Type B pancreatic cell (in vitro differentiated cells): ENCODE data around the gene FRS2. TPM values are rescaled to one million over a fixed set of nuclear protein-coding genes. Genes with fewer than 3 reads are reported as not detected.

Experiments used
- DNase-seq: peaks from one replicate; pipeline ENCODE4 v3.0.0; 2021; ENCODE audit warnings: mixed read lengths; ENCODE audit not compliant: unreplicated experiment; ENCODE audit errors: extremely low spot score
- H3K27ac Mint-ChIP-seq: 2 replicates; pipeline ENCODE4 v1.8.0; 2021; ENCODE audit warnings: mild to moderate bottlenecking, mixed read lengths
- H3K27me3 Mint-ChIP-seq: 2 replicates; pipeline ENCODE4 v1.8.0; 2021; ENCODE audit warnings: mixed read lengths
- H3K36me3 Mint-ChIP-seq: 2 replicates; pipeline ENCODE4 v1.8.0; 2021; ENCODE audit warnings: mixed read lengths
- H3K4me1 Mint-ChIP-seq: one replicate; pipeline ENCODE4 v1.8.0; 2021; ENCODE audit warnings: mixed read lengths; ENCODE audit not compliant: unreplicated experiment
- H3K4me3 Mint-ChIP-seq: 2 replicates; pipeline ENCODE4 v1.8.0; 2021; ENCODE audit warnings: mild to moderate bottlenecking, mixed read lengths
- H3K9me3 Mint-ChIP-seq: 2 replicates; pipeline ENCODE4 v1.8.0; 2021; ENCODE audit warnings: mixed read lengths
- total RNA-seq: library from RNA; stranded (reverse); gene quantifications from 2 replicates; pipeline ENCODE4 v1.2.1, GENCODE V29; 2021; ENCODE audit warnings: low replicate concordance
- TF ChIP-seq, protein P1 (sequence below): fragments of 200-600 bp; sonication (generic); conservative IDR thresholded peaks from 2 replicates; pipeline ENCODE4 v1.5.0; 2021; ENCODE audit warnings: antibody characterized with exemption, mild to moderate bottlenecking

The FRS2 gene
- total RNA-seq, 1 donor from 2014 or later, result 39.5 TPM

DNA sequence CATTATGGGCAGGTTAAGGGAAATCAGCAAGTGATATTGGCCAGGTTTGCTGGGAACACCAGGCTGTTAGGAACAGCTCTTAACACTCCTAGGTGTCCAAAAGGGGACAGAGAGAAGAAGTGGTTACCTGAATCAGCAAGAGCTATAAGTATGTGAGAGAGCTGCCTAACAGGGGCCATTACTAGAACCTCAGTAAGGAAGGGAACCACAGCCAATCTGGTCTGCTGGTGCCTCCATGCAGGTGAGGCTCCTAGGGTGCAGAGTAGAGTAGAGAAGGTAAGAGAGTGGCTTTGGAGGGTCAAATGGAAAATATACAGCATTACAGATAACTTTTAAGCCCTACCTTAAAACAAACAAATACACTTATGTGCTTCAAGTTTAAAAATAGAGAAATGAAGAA lies 78.5 kb downstream of the FRS2 start:
- no peak overlapping the region for H3K27ac Mint-ChIP-seq
- H3K4me1 Mint-ChIP-seq, result peaks cover 4% of the 10 kb centered on the region
- H3K27me3 Mint-ChIP-seq, result no peaks in the 10 kb centered on the region
- peaks cover under 1% of the 10 kb centered on the region for H3K9me3 Mint-ChIP-seq
- DNase-seq, result no peak
- peaks cover 18% of the 10 kb centered on the region for H3K36me3 Mint-ChIP-seq
- no peak overlapping the region for H3K4me3 Mint-ChIP-seq
- TF ChIP-seq, protein P1, sequence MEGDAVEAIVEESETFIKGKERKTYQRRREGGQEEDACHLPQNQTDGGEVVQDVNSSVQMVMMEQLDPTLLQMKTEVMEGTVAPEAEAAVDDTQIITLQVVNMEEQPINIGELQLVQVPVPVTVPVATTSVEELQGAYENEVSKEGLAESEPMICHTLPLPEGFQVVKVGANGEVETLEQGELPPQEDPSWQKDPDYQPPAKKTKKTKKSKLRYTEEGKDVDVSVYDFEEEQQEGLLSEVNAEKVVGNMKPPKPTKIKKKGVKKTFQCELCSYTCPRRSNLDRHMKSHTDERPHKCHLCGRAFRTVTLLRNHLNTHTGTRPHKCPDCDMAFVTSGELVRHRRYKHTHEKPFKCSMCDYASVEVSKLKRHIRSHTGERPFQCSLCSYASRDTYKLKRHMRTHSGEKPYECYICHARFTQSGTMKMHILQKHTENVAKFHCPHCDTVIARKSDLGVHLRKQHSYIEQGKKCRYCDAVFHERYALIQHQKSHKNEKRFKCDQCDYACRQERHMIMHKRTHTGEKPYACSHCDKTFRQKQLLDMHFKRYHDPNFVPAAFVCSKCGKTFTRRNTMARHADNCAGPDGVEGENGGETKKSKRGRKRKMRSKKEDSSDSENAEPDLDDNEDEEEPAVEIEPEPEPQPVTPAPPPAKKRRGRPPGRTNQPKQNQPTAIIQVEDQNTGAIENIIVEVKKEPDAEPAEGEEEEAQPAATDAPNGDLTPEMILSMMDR, result no peak

DNA sequence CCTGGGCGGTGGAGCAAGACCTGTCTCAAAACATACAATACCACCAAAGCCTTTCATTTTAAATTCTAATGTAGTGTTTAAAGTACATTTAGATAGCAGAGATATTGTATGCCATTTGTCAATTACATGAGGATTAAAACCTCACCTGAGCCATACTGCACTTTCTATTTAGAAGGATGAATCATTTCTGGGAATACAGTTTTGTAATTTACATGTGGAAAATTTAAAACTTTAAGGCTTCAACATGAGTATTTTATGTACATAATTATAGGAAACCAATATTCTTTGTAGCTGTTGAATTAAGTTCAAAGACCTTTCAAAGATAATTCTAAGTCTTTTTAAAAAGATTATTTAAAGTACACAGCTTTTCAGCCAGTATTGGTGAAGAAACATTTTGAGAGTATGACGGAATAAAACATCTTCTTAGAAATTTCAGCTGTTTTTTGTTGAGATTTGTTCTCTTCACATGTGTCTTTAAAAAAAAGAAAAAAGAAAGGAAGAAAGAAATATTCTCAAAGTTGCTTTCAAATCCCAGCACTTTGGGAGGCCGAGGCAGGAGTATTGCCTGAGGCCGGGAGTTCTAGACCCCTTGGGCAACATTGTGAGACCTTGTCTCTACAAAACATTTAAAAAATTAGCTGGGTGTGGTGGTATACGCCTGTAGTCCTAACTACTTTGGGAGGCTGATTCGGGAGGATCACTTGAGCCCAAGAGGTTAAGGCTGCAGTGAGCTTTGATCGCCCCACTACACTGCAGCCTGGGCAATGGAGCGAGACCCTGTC lies 80.6 kb downstream of the FRS2 start:
- no peak for DNase-seq
- H3K9me3 Mint-ChIP-seq, result no peaks in the 10 kb centered on the region
- no peak overlapping the region for H3K27ac Mint-ChIP-seq
- H3K4me3 Mint-ChIP-seq, result no peak overlapping the region
- H3K36me3 Mint-ChIP-seq, result peaks cover 12% of the 10 kb centered on the region
- H3K27me3 Mint-ChIP-seq, result no peaks in the 10 kb centered on the region
- TF ChIP-seq, protein P1, result no peak
- H3K4me1 Mint-ChIP-seq, result peaks cover 10% of the 10 kb centered on the region

DNA sequence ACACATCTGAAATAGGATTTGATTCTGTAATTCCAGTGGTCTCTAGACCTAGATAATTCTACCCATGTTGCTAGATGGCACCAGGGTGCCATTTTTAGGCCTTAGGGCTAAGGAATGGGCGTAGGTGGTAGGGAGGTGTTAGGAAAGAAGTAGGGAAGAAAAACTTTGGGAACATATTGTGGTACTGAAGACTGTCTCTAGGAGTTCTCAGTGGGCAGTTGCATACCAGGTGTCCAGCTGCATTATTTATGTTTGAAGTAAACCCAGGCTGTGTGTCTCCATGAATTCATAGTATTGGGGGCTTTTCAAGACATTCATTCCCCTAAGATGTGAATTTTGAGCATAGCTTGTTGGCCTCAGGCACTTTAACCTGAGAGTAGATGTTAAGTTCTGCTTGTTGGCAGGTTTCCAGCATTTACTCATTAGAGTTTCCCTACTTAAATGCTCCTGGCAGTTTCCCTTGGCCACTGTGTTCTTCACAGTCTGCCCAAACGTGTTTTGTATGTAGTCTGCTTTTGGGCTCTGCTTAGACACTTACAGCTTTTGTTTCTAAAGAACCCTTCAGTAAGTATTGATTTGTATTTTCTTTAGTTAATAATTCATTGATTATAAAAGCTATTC lies 83.5 kb downstream of the FRS2 start:
- Mint-ChIP-seq H3K9me3 (no peaks in the 10 kb centered on the region), H3K36me3 (peaks cover 9% of the 10 kb centered on the region), H3K27ac (peak overlapping the region; percentile 67), H3K27me3 (no peaks in the 10 kb centered on the region), H3K4me1 (peaks cover 10% of the 10 kb centered on the region), H3K4me3 (no peak overlapping the region)
- DNase-seq, result no peak
- TF ChIP-seq, protein P1, result no peak

DNA sequence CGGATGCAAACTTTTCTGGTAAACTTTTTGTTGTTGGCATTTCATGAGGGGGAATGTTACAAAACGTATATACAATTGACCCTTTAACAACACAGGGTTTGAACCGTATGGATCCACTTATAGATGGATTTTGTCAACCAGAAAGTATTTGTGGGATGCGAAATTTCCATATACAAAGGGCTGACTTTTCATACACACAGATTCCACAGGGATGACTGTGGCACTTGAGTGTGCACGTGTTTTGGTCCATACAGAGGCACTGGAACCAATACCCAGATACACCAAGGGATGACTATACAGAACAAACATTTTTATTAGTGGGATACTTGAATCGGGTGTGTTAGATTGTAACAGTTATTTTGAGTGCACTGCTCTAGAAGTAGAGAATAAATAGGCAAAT lies 85.3 kb downstream of the FRS2 start:
- no peak overlapping the region for H3K4me3 Mint-ChIP-seq
- TF ChIP-seq, protein P1, result no peak
- peaks cover 9% of the 10 kb centered on the region for H3K36me3 Mint-ChIP-seq
- H3K27ac Mint-ChIP-seq, result no peak overlapping the region
- H3K27me3 Mint-ChIP-seq, result no peaks in the 10 kb centered on the region
- H3K4me1 Mint-ChIP-seq, result peaks cover 10% of the 10 kb centered on the region
- DNase-seq, result no peak
- H3K9me3 Mint-ChIP-seq, result no peaks in the 10 kb centered on the region

DNA sequence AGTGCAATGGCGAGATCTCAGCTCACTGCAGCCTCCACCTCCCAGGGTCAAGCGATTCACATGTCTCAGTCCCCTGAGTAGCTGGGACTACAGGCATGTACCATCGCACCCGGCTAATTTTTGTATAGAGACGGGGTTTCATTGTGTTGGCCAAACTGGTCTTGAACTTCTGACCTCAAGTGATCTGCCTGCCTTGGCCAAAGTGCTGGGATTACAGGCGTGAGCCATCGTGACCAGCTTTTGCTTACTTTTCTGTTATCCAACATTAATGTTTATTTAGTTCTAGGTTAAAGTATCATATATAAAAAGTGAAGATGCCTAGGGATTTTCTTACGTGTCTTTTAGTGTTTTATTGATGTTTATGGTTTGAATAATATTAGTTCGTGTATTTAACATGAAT lies 86.2 kb downstream of the FRS2 start:
- Mint-ChIP-seq H3K27ac (no peak overlapping the region), H3K9me3 (no peaks in the 10 kb centered on the region), H3K4me3 (no peak overlapping the region), H3K4me1 (peaks cover 10% of the 10 kb centered on the region), H3K27me3 (no peaks in the 10 kb centered on the region), H3K36me3 (peaks cover 6% of the 10 kb centered on the region)
- TF ChIP-seq, protein P1, result no peak
- no peak for DNase-seq
